ENCODE results near the gene GRIK4.

Gene GRIK4

DNA sequence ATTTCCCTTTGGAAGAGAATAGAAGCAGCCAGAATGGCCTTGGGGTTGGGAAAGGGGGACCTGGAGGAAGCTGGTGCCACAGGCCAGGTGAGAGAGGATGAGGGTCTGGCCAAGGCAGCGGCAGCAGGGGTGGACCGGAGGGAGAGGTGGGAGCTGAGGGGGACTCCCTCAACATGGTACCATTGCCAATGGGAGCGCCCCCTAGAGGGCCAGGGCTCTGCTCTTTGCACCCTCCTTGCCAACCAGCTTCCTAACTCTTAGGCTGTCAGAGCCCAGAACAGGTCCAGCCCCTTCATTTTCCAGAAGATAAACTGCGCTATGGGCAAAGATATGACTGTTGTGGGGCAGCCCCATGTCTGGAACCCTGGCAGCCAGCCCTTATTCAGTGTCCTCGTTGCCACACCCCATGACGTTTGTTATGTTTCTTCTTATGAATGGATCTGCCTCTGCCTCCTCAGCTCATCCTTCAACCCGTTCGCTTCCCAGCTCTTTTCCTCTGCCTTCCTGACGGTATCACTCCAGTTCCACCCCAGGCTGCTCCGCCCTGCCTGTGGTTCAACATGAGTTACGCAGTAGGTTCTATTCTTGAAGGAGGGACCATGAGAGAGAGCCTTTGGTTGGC lies 185.2 kb downstream of the GRIK4 start:
- Mint-ChIP-seq H3K27me3 (peaks cover 11% of the 10 kb centered on the region), H3K4me1 (ENCODE audit: low read depth) (no peaks in the 10 kb centered on the region), H3K36me3 (ENCODE audit: low read depth) (no peaks in the 10 kb centered on the region), H3K9me3 (no peaks in the 10 kb centered on the region), H3K27ac (no peak overlapping the region), H3K4me3 (no peak overlapping the region)

DNA sequence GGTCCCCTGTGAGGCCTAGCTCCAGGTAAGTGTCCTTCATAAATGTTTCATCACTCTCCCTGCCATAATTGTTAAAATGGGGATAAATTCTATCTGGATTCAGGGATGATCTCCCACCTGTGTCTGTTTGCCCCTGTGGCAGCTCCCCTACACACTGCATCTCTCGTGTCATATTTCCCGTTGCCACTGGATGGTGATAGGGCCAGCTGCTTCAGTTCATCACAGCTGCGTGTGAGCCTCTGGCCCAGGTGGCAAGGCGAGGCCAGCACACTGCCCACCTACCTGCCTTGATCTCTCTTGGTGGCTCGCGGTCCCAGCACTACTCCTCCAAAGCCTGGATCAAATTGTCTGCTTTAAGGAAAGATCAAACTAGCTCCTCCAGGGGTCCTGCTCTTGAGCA lies 187.4 kb downstream of the GRIK4 start:
- Mint-ChIP-seq H3K27ac (no peak overlapping the region), H3K27me3 (peaks cover 9% of the 10 kb centered on the region)

DNA sequence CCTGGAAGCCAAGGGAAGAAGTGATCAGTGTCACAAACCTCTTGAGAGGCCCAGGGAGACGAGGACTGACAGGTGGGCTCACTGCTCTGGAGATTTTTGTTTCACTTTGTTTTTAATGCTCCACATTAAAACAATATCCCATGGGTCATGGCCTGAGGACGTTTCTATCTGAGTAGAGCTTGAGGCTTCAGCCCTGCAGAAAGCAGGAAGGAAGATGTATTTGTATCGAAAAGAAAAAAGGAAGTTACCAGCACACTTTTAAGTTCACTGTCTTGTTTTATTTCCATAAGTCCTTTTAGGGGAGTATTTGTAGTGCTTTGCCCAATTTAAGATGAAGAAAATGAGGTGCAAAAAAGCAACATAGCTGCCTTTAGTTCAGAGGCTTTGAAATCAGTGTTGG lies 191.1 kb downstream of the GRIK4 start:
- H3K4me1 Mint-ChIP-seq (ENCODE audit: low read depth): no peaks in the 10 kb centered on the region
- H3K36me3 Mint-ChIP-seq (ENCODE audit: low read depth): no peaks in the 10 kb centered on the region
- H3K27ac Mint-ChIP-seq: no peak overlapping the region
- peaks cover 2% of the 10 kb centered on the region for H3K9me3 Mint-ChIP-seq
- peaks cover 12% of the 10 kb centered on the region for H3K27me3 Mint-ChIP-seq
- H3K4me3 Mint-ChIP-seq: no peak overlapping the region

More for the DNA sequence above, 187.4 kb downstream of the GRIK4 start:
- Mint-ChIP-seq H3K4me3 (no peak overlapping the region), H3K4me1 (ENCODE audit: low read depth) (no peaks in the 10 kb centered on the region), H3K9me3 (no peaks in the 10 kb centered on the region), H3K36me3 (ENCODE audit: low read depth) (no peaks in the 10 kb centered on the region)

DNA sequence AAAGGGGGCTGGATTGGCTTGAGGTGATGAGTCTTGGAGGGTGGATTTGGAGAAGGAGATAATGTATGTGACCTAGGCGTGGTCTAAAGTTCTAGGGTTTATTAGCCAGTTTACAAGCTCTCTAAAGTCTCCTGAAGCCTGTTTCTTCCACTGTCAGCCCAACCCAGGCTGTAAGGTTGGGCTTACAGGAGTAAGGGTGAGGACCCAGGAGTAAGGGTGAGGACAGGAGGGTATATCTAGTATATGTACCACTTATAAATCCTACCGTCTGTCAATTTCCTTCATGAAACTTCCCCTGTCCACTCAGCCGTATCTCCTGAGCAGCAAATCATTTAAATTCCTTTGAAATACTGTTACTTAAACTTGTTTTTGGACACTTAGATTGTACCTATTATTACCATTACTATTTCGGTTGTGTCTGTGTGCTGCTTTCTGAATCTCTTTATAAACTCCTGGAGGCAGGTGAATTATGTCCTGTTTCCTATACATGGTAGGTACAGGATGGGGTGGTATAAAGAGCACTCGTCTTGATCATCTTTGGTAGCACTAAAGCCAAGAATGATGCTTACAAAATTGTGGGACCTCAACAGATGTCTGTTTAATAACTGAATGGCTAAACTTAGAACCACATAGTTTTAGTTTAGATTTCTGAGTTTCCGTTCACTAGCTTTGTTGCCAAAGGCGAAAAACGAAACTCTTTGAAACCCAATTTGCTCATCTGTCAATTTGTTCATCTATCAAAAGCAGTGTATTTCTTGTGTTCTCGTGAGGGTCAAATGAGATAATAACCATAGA lies 192.0 kb downstream of the GRIK4 start:
- Mint-ChIP-seq H3K4me1 (ENCODE audit: low read depth) (no peaks in the 10 kb centered on the region), H3K27ac (no peak overlapping the region), H3K9me3 (peaks cover 4% of the 10 kb centered on the region), H3K36me3 (ENCODE audit: low read depth) (no peaks in the 10 kb centered on the region), H3K27me3 (peaks cover 12% of the 10 kb centered on the region), H3K4me3 (no peak overlapping the region)

DNA sequence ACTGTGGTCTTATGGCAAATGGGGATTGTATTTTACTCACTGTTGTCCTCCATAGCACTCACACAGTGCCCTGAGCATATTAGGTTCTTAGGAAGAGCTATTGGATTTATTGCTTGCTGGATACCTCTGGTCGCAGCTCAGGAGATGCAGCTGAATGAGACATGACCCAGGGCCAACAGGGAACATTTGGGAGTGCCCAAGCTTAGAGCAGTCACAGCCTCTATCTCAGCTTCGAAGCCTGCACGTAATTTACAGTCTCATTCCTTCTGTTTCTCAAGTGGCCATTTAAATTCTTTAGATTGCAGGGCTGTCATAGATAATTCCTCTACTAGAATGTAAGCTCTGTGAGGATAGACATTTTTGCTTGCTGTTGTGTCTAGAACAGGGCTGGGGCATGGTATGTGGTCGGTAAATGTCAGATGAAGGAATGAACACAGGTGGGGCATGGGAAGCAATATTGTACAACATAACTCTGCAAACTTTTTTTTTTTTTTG lies 192.8 kb downstream of the GRIK4 start:
- no peak overlapping the region for H3K4me3 Mint-ChIP-seq
- no peaks in the 10 kb centered on the region for H3K36me3 Mint-ChIP-seq (ENCODE audit: low read depth)
- no peaks in the 10 kb centered on the region for H3K4me1 Mint-ChIP-seq (ENCODE audit: low read depth)
- peaks cover 12% of the 10 kb centered on the region for H3K27me3 Mint-ChIP-seq
- H3K27ac Mint-ChIP-seq: no peak overlapping the region
- peaks cover 4% of the 10 kb centered on the region for H3K9me3 Mint-ChIP-seq

DNA sequence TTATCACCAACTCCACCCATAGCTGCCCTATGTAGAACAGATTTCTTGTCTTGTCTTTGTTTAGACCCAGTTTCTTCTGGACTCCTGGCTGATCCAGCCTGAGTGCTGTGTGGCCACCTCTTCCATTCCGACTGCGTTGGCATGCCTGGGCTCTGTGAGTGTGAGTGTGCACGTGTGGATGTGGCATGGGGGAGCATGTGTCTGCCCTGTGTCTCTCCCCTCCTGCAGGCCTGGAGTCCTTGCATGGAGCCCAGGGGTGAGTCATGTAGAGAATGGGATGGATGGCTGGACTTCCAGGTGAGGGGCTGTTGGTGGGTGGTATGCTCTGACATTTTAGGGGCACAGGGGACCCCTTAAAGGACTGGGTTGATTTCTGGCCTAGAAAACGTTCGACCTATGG lies 194.7 kb downstream of the GRIK4 start:
- Mint-ChIP-seq H3K36me3 (ENCODE audit: low read depth) (no peaks in the 10 kb centered on the region), H3K27me3 (peaks cover 16% of the 10 kb centered on the region), H3K4me1 (ENCODE audit: low read depth) (no peaks in the 10 kb centered on the region), H3K27ac (no peak overlapping the region), H3K9me3 (peaks cover 4% of the 10 kb centered on the region), H3K4me3 (no peak overlapping the region)

DNA sequence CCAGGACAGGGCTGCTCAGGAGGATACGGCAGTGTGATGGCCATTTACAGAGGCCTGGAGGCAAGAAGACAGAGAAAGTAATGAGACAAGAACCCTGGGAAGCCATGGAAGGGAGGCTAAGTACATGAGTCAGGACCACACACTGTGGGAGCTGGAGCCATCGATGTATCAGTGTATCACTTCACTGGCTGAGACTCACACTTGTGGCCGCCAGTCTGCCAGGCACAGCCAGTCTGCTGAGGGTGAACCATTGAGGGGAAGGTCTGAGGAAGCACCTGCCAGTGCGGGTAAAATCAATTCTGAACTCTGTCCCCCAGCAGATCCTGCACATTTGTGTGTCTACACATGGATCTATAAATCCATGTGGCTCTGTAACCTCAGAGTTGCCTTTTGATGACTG lies 195.6 kb downstream of the GRIK4 start:
- H3K4me3 Mint-ChIP-seq: no peak overlapping the region
- peaks cover 16% of the 10 kb centered on the region for H3K27me3 Mint-ChIP-seq
- H3K4me1 Mint-ChIP-seq (ENCODE audit: low read depth): no peaks in the 10 kb centered on the region
- H3K27ac Mint-ChIP-seq: no peak overlapping the region
- H3K9me3 Mint-ChIP-seq: peaks cover 4% of the 10 kb centered on the region
- no peaks in the 10 kb centered on the region for H3K36me3 Mint-ChIP-seq (ENCODE audit: low read depth)

DNA sequence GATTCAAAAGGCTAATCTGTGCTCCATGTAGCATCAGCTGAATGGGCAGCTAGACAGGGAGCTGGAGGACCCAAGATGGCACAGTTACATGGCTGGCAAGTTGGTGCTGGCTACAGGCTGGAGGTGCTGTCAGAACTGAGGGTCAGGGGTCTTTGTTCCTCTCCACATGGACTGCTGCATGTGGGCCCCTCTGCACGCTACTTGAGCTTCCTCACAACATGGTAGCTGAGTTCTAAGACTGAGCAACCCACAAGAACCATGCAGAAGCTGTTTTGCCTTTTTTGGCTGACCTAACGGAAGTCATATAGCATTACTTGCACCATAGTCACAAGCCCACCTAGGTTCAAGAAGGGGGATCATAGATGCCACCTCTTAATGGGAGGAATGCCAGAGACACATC lies 196.1 kb downstream of the GRIK4 start:
- H3K4me1 Mint-ChIP-seq (ENCODE audit: low read depth): no peaks in the 10 kb centered on the region

DNA sequence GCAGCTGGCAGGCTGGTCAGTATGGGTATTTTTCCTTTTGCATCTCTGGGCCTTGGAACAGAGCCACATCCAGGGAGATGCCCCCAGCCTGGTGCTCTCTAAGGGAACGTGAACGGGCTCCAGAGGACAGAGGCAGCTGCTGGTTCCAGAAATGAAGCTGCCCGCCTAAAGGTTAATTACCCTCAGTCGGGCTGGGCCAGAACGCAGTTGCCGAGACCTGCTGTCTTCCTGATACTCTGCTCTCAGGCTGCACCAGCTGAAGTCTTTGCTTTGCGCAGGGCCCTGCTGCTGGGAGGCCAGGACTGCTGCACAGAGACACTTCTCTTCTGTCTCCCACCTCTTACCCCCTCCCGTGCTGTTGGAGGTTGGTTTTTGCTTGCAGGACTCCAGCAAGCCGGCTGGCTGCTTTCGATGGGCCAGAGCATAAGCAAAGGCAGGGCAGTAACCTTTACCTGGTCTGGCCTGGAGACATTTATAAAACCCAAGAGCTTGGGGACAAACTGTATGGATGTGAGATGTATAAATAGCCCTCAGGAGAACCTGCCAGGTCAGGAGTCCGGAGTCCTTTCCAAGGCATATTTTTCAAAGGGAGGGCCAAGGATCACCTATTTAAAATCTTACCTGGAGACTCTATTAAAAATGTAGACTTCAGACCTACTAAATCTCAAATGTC lies 197.1 kb downstream of the GRIK4 start:
- Mint-ChIP-seq H3K27me3 (peaks cover 14% of the 10 kb centered on the region), H3K27ac (no peak overlapping the region), H3K4me1 (ENCODE audit: low read depth) (no peaks in the 10 kb centered on the region), H3K36me3 (ENCODE audit: low read depth) (no peaks in the 10 kb centered on the region), H3K4me3 (no peak overlapping the region), H3K9me3 (peaks cover 4% of the 10 kb centered on the region)

More for the DNA sequence above, 196.1 kb downstream of the GRIK4 start:
- H3K9me3 Mint-ChIP-seq: peaks cover 4% of the 10 kb centered on the region
- peaks cover 12% of the 10 kb centered on the region for H3K27me3 Mint-ChIP-seq
- H3K36me3 Mint-ChIP-seq (ENCODE audit: low read depth): no peaks in the 10 kb centered on the region
- no peak overlapping the region for H3K4me3 Mint-ChIP-seq
- no peak overlapping the region for H3K27ac Mint-ChIP-seq

DNA sequence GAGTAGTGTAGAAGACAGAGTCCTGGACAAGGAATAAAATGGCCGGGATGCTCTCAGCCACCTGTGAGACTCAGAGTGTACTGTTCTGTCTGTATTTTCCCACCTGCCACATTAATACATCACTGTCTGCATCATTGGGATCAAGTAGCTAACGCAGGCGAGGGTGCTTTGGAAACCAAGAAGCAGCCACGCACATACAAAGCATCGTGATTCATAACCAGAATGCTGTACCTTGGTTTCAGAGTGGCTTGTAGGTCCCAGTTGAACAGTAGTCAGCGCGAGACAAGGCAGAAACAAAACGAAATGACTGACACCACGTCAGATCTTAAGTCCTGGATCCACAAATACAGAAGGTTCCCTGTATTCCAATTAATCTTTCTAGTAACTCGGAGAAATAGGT lies 198.3 kb downstream of the GRIK4 start:
- H3K27me3 Mint-ChIP-seq: peaks cover 8% of the 10 kb centered on the region
- no peaks in the 10 kb centered on the region for H3K36me3 Mint-ChIP-seq (ENCODE audit: low read depth)
- no peaks in the 10 kb centered on the region for H3K4me1 Mint-ChIP-seq (ENCODE audit: low read depth)
- no peak overlapping the region for H3K27ac Mint-ChIP-seq
- H3K9me3 Mint-ChIP-seq: peaks cover 4% of the 10 kb centered on the region
- no peak overlapping the region for H3K4me3 Mint-ChIP-seq

DNA sequence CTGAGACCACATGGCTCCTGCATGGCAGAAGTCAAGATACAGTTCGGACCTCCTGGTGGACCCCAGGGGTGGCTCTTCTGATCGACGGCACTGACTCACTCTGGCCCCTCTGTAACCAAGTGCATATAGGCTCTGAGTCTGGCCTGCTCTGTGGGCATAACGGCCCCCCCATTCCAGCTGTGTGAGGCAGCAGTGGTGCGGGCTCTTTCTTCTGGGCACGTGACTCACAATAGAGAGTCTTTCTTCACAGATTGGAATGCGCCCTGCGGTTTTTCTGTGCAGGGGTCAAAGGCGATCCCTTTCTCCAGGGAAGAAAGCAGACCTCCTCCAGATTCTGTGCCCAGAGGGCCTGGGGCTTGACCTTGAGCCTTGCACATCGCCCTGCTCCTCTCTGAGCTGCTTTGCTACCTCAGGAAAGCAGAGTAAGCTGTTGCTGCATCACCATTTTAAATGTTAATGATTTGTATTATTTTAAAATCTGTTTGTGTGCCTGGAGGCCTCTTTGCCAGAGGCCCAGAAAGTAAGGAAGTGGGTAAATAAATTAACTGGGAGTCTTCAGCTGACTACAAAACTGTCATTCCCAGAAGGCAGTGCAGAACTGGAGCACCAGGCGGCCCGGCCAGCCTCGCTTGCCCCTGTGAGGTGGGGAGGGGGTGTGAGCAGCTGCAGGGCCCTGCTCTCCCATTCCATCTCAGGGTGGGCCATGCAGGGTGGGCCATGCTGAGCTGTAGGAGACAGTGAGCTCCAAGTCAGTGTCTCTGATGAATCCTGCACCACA lies 199.0 kb downstream of the GRIK4 start:
- no peak overlapping the region for H3K27ac Mint-ChIP-seq
- H3K27me3 Mint-ChIP-seq: peaks cover 8% of the 10 kb centered on the region
- no peaks in the 10 kb centered on the region for H3K36me3 Mint-ChIP-seq (ENCODE audit: low read depth)
- peaks cover 4% of the 10 kb centered on the region for H3K9me3 Mint-ChIP-seq
- no peaks in the 10 kb centered on the region for H3K4me1 Mint-ChIP-seq (ENCODE audit: low read depth)
- no peak overlapping the region for H3K4me3 Mint-ChIP-seq

DNA sequence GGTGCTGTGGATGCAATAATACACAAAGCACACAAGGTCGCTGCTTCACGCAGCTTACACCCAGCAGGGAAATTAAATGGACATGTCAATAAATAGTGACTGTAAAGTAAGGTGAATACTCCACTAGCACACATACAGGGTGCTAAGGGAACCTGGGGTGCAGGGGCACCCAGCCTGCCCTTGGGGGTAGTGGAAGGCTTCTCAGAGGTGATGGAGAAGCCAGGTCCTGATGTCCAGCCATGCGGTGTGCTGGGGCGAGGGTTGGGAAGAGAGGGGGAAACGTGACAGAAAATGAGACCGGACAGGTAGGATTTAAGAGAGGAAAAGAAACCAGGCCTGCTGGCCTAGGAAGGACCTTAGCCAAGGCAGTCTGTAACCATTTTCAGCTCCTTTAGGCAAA lies 200.5 kb downstream of the GRIK4 start:
- H3K9me3 Mint-ChIP-seq: peaks cover 4% of the 10 kb centered on the region
- H3K27me3 Mint-ChIP-seq: peaks cover 8% of the 10 kb centered on the region
- no peak overlapping the region for H3K4me3 Mint-ChIP-seq
- no peak overlapping the region for H3K27ac Mint-ChIP-seq
- H3K4me1 Mint-ChIP-seq (ENCODE audit: low read depth): no peaks in the 10 kb centered on the region
- H3K36me3 Mint-ChIP-seq (ENCODE audit: low read depth): no peaks in the 10 kb centered on the region

DNA sequence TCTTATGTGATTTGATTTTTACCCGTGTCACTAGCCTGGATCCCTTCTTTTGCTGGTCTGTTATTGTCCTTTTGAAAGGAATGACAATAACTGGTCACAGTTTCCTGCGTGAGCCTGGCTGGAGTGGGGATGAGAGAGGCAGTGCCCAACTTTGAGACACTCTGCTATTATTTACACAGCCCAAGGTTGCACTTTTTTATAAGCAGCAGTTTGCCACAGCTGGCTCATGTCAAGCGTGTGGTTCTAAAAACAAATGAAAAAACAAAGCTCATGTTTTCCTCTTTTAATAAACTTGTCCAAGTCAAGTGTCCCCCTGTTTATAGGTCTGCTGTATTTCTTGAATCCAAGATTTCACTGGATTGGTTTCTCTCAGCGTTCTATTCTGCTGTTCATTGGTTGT lies 201.3 kb downstream of the GRIK4 start:
- Mint-ChIP-seq H3K36me3 (ENCODE audit: low read depth) (no peaks in the 10 kb centered on the region), H3K27ac (no peak overlapping the region), H3K9me3 (no peaks in the 10 kb centered on the region), H3K27me3 (peaks cover 8% of the 10 kb centered on the region), H3K4me3 (no peak overlapping the region), H3K4me1 (ENCODE audit: low read depth) (no peaks in the 10 kb centered on the region)

DNA sequence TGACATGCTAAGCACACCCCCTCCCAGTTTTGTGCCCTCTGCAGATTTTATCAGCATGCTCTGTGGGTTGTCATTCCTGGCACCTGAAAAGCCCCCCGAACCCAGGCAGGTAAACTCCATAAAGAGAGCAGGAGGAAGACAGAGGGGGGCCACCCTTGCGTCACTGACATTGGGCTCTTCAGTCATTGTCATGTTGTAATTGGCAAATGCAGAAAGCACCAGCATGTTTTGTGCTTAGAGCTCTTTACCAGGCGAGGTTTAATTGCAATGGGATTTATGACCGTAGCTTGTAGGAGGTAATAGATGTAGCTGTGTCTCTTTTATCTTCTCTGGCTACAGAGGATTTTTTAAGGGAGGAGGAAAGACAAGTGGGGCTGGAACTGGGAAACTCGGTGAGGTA lies 201.7 kb downstream of the GRIK4 start:
- Mint-ChIP-seq H3K4me1 (ENCODE audit: low read depth) (no peaks in the 10 kb centered on the region), H3K4me3 (no peak overlapping the region), H3K27me3 (peaks cover 8% of the 10 kb centered on the region), H3K9me3 (no peaks in the 10 kb centered on the region), H3K36me3 (ENCODE audit: low read depth) (no peaks in the 10 kb centered on the region), H3K27ac (no peak overlapping the region)

DNA sequence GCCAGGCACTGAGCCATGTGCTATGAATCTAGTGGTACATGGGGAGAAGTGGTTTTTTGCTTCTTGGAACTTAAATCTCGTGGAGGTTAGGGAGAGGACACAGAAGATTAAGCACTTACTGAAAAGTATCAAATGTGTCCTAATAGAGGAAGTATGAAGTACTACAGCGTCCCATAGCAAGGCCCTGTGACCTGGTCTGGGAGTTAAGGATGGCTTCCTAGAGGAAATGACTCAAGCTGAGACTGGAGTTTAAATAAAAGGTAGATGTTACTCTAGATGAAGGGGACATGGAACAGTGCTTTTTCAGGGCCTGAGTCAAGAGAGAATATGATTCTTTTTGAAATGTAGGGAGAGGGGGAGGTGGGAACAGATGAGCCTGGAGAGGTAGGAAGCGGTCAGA lies 202.9 kb downstream of the GRIK4 start:
- Mint-ChIP-seq H3K9me3 (no peaks in the 10 kb centered on the region), H3K4me3 (no peak overlapping the region), H3K36me3 (ENCODE audit: low read depth) (no peaks in the 10 kb centered on the region), H3K27me3 (peaks cover 12% of the 10 kb centered on the region), H3K4me1 (ENCODE audit: low read depth) (no peaks in the 10 kb centered on the region), H3K27ac (no peak overlapping the region)
